Cortex of kidney (tissue), 1 donor: ENCODE measurements around the gene ARF3.
"Not testable (repeated sequence)": the region's sequence is repeated elsewhere in the genome, so short reads cannot be mapped to it uniquely, and the experiment has no call there.

Experiments
- DNase-seq: peaks from one replicate; lab custom pipeline; 2025; lab: John Stamatoyannopoulos, UW

Gene ARF3

DNA sequence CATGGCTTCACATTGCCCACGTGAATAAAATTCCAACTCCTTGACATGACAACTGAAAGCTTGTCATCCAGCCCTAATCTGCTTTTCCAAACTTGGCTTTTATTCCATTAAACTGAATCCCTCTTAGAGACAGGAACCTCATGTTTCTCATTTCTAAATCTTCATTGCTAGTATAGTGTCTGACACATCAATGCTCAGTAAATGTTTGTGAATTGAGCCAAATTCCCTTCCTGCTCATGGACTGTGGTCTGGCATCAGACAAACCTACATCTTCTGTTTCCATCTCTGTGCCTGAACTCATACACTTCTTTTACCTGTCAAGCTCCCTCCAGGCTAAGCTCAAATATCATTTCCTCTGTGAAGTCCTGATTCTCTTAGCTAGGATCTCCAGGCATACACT is 27.7 kb downstream of the ARF3 start:
- DNase-seq, result no peak

DNA sequence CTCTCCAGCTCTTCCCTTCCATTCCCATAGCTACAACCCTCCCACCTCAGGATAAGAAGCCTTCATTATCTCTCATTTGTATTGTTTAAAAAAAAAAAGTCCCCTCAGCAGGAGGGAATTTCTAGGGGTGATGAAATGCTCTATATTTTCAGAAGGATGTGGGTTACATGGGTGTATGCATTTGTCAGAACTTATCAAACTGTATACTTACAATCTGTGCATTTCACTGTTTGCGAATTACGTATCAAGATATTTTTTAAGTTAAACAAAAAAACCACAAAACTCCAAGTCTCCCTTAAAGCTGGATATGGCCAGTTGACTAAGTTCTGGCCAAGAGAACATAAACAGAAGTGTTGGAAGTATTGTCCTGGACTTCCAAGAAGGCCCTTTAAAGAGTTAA is 30.0 kb downstream of the ARF3 start:
- DNase-seq, result no peak

DNA sequence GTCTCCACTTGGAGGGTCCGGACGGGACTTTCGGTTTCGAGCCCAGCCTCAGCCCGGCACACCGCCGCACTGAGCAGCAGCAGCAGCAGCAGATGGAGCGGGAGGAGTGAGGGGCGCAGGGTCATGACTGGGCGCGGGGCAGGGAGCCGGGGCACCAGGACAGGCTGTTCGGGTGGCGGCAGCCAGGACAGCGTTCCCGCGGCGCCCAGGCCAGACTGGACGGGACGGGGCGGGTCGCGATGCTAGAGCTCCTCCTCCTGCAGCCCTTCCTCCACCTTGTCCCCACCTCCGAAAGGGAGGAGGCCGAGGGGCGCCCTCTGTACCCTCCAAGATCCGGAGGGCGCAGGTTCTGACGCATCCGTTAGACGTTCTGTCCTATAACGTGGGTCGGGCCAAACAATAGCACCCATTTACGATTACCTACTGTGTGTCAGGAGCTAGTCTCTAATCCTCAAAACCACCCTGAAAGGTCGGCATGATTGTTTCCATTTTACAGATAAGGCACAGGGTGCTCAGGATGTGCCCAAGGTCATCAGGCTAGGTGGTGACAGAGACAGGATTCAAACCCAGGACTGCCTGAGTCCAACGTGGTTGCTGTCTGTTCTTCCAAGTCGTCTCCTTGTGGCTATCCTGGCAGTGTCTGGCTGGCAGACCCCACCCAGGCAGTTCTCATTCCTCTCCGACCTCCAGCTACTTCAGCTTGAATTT is 31.8 kb downstream of the ARF3 start, which contains the start of gene FKBP11:
FKBP11 (minus strand) TSS at position 189 of the 708 bp plus-strand sequence; CDS start at position 125, 64 bp downstream.
- DNase-seq, result no peak

DNA sequence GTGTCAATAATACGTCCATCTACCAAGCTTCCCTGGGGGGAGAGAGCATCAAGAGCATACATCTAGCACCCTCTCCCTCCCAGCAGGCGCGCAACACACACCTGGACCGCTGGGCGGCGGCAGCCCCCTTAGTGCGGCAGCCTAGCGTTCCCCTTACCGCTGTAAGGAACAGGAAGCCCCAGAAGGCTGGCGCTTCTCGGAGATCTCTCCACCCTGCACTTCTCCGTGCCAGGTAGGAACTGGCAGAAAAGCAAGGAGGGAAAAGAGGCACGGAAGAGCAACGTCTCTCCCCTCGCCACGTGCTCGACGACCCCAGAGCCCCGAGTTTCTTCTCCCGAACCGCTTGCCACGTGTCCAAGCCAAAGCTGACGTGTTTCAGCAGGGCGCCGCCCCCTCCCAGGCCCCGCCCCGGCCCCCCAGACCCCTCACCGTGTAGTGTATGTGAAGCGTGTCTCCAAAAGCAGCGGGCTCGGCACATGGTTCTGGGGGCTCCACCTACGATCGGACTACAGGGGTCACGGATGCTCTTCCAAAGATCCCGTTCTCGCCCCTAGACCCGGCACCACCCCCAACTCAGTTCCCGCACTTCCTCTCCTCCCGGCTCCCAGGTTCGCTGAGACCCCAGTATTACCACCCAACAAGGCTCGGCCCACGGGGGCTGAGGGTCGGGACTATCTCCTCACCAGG is 32.5 kb downstream of the ARF3 start:
- no peak for DNase-seq

DNA sequence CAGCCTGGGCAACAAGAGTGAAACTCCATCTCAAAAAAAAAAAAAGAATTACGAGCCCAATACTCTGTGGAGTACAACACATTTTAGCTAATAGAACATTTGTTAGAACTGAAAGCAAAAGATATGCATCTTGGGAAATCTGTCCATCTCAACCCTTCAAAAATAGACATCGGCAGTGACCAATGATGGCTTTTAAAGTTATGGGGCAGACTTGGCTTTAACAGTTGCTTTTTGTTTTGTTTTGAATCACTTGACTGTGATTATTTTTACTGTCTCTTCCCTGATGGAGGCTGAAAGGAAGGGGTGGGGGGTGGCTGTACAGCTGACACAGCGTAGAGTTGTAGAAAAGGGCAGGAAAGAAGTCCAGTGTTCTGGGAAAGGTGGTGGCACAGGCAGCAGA is 34.2 kb downstream of the ARF3 start:
- no peak for DNase-seq

DNA sequence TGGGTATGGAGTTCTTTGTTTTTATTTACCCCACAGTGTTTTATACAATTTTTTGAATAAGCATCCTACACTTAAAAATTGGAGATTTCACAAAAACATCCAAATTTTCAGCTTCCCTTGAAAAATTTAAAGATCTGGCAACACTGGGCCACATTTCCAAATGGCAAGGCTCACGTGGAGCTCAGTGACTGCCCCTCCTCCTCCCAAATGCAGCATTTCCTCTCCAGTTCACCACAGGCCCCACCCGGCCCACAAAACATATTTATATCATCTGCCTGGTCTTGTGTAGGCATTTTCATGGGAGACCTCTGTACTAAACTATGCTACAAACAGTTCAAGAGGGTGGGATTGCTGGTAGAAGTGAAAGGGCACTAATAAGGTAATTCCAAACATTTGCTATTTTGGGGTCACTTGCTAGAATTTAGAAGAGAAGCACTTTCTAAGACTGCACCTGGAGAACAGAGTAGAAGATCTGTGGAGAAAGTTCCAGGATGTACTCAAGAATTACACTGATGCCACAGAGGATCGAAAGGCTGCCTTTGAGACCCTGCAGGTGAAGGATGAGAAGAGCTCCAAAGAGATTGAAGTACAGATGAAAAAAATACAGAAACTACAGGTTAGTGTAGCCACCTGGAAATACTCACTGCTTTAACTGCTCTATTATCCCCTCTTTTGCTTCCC is 39.3 kb downstream of the ARF3 start:
- DNase-seq, result no peak

DNA sequence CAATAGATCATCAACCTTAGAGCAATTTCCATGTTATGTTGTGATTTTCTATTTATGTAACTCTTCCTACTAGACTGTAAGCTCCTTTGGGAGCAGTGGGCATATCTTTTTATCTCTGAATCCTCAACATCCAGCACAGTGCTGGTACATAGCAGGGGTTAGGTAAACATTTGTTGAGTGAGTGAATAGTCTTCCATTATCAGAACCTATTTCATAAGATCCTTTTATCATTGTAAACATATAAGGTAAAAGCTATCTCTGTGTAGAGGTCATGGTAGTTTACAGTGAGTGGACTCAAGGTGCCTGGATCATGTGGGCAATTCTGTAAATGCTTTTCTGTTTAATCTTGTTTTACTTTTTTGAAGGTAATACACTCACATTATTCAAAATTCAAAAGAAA is 47.1 kb downstream of the ARF3 start:
- no peak for DNase-seq

DNA sequence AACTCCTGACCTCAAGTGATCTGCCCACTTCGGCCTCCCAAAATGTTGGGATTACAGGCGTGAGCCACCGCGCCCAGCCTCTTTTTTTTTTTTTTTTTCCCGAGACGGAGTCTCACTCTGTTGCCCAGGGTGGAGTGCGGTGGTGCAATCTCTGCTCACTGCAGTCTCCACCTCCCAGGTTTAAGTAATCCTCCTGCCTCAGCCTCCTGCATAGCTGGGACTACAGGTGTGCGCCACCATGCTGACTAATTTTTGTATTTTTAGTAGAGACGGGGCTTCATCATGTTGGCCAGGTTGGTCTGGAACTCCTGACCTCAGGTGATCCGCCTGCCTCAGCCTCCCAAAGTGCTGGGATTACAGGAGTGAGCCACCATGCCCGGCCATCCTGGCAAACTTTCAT is 47.6 kb downstream of the ARF3 start:
- not testable (repeated sequence) for DNase-seq

DNA sequence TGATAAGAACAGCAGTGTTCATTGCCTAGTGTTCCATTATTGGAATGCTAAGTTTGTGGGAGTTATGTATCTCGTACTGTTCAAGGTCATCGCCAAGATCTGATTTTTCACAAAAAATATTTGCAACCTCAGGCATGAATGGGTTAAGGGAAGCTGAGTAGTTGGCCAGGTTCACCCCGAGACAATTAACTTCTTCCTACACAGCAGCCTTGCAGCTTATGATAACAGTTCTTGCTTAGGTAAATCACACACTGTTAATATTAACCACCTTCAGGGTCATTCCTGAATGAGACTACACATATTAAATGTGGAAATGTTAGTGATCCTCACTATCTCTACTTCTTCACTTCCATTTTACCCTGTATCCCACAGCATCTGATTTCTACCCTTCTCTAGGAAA is 50.0 kb downstream of the ARF3 start:
- no peak for DNase-seq

DNA sequence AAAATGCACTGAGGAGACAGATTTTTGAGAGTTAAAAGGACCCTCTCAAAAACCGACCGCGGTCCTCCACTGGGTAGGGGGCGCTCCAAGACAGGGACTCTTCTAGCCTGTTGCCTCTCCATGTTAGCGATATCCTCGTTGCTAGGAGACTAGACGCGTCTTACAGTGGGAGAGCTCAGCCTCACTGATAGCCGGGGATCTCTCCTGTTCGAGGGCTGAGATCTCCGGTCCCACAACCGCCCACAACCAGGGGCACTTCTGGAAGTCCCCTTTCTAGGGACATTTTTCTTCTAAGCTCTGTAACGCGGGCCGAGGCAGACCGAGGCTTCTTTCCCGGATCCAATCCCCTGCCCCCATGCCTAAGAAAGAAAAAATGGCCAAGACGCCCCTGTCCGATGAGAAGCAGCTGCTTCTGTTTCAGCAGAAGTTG is 53.3 kb downstream of the ARF3 start:
- no peak for DNase-seq

DNA sequence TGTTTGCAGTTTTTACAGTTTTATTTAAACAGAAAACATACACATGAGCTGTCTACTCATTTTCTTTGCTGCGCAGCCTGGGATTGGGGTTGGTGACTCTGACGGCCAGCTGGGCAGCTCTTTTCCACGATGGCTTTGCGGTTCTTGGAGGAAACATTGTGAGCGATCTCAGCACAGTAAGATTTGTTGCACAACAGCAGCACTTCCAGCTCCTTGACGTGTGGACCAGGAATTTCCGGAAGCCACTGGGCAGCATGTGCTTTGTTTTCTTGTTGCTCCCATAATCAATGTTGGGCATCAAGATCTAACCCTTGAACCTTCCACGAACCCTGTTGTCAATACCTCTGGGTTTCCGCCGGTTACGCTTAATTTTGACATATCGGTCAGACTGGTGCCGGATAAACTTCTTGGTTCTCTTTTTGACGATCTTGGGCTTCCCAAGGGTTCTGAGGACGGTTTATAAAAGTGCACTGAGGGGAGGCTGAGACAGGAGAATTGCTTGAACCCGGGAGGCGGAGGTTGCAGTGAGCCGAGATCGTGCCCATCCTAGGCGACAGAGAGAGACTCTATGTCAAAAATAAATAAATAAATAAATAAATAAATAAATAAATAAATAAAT is 53.8 kb downstream of the ARF3 start:
- no peak for DNase-seq

DNA sequence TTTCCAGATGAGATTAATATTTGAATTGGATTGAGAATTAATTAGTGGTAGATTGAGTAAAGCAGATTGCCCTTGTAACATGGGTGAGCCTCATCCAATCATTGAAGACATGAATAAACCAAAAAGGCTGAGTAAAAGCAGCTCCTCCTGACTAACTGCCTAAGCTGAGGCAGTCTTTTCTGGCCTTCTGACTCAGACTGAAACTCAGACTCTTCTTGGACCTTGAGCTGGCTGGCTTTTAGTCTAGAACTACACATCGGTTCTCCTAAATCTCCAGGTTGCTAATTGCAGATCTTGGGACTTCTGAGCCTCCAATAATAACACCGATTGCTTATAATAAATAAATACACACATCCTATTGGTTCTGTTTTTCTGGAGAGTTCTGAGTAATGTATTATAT is 56.0 kb downstream of the ARF3 start:
- DNase-seq, result no peak

DNA sequence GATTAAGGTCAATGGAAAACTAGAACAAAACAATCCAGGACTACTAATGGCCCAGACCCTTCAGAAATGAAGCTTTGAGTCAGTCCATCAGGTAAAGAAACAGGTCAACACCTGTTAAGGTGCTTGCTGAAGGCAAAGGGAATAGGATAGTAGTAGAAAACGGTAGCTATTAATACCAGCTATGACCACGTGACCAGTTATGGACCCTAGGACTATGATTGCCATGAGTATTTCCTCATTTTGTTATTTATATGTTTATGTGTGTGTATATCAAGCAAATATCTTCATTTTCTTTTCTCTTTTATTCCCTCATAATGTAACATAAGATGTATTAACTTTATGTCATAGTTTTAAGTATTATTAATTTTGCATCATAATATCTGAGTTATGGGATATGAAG is 57.6 kb downstream of the ARF3 start:
- no peak for DNase-seq

DNA sequence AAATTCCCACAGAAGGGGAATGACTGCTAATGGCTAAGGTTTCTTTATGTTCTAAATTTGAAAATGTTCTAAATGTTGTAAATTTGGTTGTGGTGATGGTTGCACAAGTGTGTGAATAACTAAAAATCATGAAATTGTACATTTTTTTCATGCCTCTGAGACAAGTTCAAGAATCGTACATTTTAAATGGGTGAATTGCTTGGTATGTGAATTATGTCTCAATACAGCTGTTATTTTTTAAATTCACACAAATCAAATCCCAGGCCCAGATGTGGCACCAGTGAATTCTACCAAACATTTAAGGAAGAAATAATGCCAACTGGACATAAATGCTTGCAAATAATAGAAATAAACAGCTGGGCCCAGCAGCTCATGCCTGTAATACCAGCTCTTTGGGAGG is 63.0 kb downstream of the ARF3 start:
- DNase-seq, result no peak

DNA sequence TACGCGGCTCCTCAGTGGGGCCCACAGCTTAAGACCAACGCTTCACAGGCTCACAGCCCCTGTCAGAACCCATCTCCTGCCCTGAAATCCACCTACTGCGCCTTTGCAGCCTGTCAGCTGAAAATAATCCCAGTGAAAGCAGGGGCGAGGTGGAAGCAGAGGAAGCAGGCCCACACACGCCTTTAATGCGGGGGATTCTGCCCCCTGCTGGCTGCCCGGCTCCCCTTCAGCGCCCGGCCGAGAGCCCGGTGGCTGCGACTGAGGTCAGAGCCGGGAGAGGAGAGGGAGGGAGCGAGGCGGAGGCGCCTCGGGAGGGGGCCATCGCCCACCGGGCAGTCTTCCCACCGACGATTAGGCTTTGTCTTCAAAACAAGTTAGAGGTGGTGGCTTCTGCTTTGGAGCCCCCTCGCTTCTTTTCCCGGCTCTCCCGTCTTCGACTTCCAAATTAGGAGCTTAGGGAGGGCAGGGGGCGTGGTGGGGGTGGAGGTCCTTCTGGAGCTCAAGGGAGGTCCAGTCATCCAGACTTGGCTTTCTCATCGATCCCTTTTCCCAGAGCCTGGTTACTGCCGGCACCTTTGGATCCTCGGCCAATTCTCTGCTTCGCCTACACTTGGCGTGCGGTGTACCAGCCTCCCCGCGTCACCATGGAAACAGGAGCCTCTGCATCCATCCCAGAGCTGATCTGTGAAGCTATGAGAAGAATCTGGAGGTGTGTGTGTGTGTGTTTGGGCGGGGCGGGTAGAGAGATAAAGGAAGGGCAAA is 66.4 kb downstream of the ARF3 start:
- DNase-seq, result no peak

DNA sequence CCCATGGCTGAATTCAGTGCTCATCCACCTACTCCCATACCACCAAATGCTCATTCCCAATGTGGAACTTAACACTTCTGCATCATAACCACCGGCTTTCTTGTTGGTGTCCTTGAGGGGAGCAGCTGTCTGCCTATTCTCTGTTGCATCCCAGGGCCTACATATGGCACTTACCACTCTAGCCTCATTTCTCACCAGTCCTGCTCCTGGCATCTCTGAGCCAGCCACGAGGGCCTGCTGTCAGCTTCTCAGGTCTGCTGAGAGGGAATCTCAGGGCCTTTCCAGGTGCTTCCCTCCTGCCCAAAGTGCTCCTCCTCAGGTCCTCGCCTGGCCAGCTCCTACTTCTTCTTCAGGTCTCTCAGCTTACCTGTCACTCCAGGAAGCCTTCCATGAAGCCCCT is 67.6 kb downstream of the ARF3 start:
- DNase-seq, result no peak
